ENCODE results near the gene INTS3. TPM values are rescaled to one million over a fixed set of nuclear protein-coding genes. Genes with fewer than 3 reads are reported as not detected.

INTS3 gene
- total and polyA plus RNA-seq, 9 of the 15 experiments (the other 6 are each of a cell fraction or from before 2014, with no cell fraction given), result 6.3 to 24.1 (median 14.3) TPM

DNA sequence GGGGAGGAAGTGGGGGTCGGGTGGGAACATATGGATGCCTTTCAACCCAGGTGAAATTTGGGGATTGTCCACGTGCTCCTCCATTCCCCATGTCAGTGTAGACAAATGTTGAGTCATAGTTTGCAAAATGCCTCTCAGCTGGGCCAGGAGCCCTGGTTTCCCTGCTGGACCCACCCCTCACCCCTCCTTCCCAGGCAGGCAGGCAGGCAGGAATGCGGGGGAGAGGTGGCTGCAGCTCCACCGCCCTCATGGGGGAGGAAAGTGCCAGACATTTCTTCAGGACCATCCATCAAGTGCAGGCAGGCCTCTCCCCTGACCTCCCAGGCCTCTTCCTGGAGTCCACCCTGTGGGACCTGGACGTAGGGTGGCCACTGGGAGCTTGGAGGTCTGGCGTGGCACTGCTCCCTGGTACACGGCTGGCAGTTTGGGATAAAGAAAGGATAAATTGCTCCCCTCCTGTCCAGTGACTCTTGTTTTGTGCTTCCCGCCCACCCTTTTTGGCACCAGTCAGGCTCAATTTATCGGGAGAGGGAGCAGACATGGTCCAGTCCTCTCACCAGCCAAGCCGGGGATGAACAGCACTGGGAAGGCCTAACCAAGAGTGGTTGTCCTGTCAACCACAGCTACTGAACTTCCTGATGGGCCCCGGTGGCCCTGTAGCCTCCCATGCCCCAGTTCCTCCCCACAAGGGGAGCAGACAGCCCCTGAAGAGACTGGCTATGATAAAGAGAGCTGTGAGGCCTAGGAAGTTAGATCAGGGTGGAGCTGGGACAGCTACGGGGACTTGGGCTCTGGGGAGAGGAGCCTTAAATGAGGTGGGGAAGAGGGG, 30.4 kb upstream of the INTS3 start (continued):
- no peak for TF ChIP-seq ETV5 (CRISPR knock-in tag; IDR thresholded peaks at IDR 0.05; ENCODE audit: low read depth)
- TF ChIP-seq SAFB2 (IDR thresholded peaks at IDR 0.05; ENCODE audit: borderline replicate concordance, low read depth, low read length, severe bottlenecking), result no peak
- TF ChIP-seq C11orf30 (IDR thresholded peaks at IDR 0.05; ENCODE audit: low read depth), result peak; percentile 68; the same call in 1 of the 2 replicates
- TF ChIP-seq KDM5B (IDR thresholded peaks at IDR 0.05; ENCODE audit: insufficient replicate concordance, low read depth, low read length), result no peak
- no peak; the same call in 1 of the 2 replicates for TF ChIP-seq MTA1 (IDR thresholded peaks at IDR 0.05; ENCODE audit: borderline replicate concordance)
- no peak; the same call in 1 of the 2 replicates for TF ChIP-seq LCOR (CRISPR knock-in tag; IDR thresholded peaks at IDR 0.05)

- Histone ChIP-seq H3K79me2 (ENCODE audit: control insufficient read depth, insufficient read depth, low read length) (no peaks in the 10 kb centered on the region), H3K36me3 (ENCODE audit: control insufficient read depth, insufficient read depth, low read length) (no peaks in the 10 kb centered on the region), H2AFZ (ENCODE audit: low read depth, low read length) (peak overlapping the region; percentile 99), H3K27me3 (ENCODE audit: control insufficient read depth in 2 of 2, insufficient read depth in 2 of 2, low read length in 2 of 2) (no peaks in the 10 kb centered on the region), H3K9me3 (replicated peaks; ENCODE audit: control insufficient read depth, insufficient read depth, low read depth, low read length) (no peaks in the 10 kb centered on the region), H3K9me1 (ENCODE audit: control insufficient read depth, insufficient read depth, low read length) (peaks cover 6% of the 10 kb centered on the region), H3K4me1 (replicated peaks in 1 of 2; ENCODE audit: control insufficient read depth in 2 of 2, insufficient read depth in 2 of 2, low read length in 2 of 2) (peaks cover 19 to 28% of the 10 kb centered on the region in 2 experiments), H3K4me3 (no peak overlapping the region), H4K20me1 (replicated peaks; ENCODE audit: control insufficient read depth, insufficient read depth, low read length) (no peaks in the 10 kb centered on the region), H3K4me2 (ENCODE audit: insufficient read depth, low read length) (peak overlapping the region; percentile 70), H3K27ac (ENCODE audit: extremely low read depth, low read depth, low read length) (peak overlapping the region; percentile 87), H3K9ac (ENCODE audit: insufficient read depth in 1 of 2, low read depth in 2 of 2, low read length in 2 of 2) (peak overlapping the region; percentile 61 to 65)
- FAIRE-seq (peak; percentile 78), DNase-seq (ENCODE audit: extremely low read depth in 1 of 4, low spot score in 3 of 4) (peak; percentile 50 to 77 (median 64)), ATAC-seq (peak; percentile 88)
- ChIA-PET POLR2A (interaction anchor here (0.6 to 2.6 kb wide), 8 partner anchors 10 to 292 kb away, joined by 3 to 12 read pairs (median 4); partner anchors contain the start of genes INTS3 and RPS27), CTCF (ENCODE audit: low intra/inter-chr PET ratio) (no interaction called here)
- in situ Hi-C loops (cut with MboI) (loop anchor here (5.0 kb wide), 1 partner anchor 49 kb away; no protein-coding TSS in a partner anchor), intact Hi-C loops (cut with micrococcal nuclease) (no loop called here)
- 28% methylated on average over 28 of the region's 29 CpGs for WGBS (ENCODE audit: insufficient coverage, low coverage, missing lambda C conversion rate)
- BruUV-seq (replicated peaks), result no TSS peak
- TF ChIP-seq, protein P1, sequence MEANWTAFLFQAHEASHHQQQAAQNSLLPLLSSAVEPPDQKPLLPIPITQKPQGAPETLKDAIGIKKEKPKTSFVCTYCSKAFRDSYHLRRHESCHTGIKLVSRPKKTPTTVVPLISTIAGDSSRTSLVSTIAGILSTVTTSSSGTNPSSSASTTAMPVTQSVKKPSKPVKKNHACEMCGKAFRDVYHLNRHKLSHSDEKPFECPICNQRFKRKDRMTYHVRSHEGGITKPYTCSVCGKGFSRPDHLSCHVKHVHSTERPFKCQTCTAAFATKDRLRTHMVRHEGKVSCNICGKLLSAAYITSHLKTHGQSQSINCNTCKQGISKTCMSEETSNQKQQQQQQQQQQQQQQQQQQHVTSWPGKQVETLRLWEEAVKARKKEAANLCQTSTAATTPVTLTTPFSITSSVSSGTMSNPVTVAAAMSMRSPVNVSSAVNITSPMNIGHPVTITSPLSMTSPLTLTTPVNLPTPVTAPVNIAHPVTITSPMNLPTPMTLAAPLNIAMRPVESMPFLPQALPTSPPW (CRISPR knock-in tag; IDR thresholded peaks at IDR 0.05), result peak; percentile 75
- TF ChIP-seq ZNF583 (CRISPR knock-in tag; IDR thresholded peaks at IDR 0.05), result no peak
- TF ChIP-seq, protein P2, sequence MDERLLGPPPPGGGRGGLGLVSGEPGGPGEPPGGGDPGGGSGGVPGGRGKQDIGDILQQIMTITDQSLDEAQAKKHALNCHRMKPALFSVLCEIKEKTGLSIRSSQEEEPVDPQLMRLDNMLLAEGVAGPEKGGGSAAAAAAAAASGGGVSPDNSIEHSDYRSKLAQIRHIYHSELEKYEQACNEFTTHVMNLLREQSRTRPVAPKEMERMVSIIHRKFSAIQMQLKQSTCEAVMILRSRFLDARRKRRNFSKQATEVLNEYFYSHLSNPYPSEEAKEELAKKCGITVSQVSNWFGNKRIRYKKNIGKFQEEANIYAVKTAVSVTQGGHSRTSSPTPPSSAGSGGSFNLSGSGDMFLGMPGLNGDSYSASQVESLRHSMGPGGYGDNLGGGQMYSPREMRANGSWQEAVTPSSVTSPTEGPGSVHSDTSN (CRISPR knock-in tag; IDR thresholded peaks at IDR 0.05; ENCODE audit: low read depth), result no peak
- TF ChIP-seq, protein P2 (tag; conservative IDR thresholded peaks at IDR 0.05; ENCODE audit: low read depth), result 0 out of 2 replicates have a peak, but pooled peaks have one; percentile 6
Measured at GRCh38 chr1:153698020-153698922, 29.6 kb upstream of the INTS3 start.

Data from K562 (cell line).